GM12878 (cell line): Measurements from ENCODE around the gene S1PR2. TPM values are rescaled to one million over a fixed set of nuclear protein-coding genes. Genes with fewer than 3 reads are reported as not detected.

Experiments used
- ATF2 ChIP-seq: IDR thresholded peaks from 2 replicates; pipeline ENCODE4 v1.6.1; 2012; ENCODE audit warnings: low read length, inconsistent platforms
- BCLAF1 ChIP-seq: fragments of 450-650 bp; IDR thresholded peaks from 2 replicates; pipeline ENCODE4 v1.6.1; 2017; ENCODE audit warnings: antibody characterized with exemption, mild to moderate bottlenecking, moderate library complexity
- CHD1 ChIP-seq: IDR thresholded peaks from 2 replicates; pipeline ENCODE4 v1.6.1; 2012; ENCODE audit warnings: low read depth, low read length, improper control_type of control experiment
- CHD2 ChIP-seq: IDR thresholded peaks from 2 replicates; pipeline ENCODE4 v1.6.1; 2011; ENCODE audit warnings: low read depth, low read length, improper control_type of control experiment, borderline replicate concordance
- EGR1 ChIP-seq, 2 experiments: IDR thresholded peaks; 1 replicate in 1 of 2; 2 replicates in 1 of 2; pipeline ENCODE4 v1.6.1; 2011 to 2012; ENCODE audit warnings: low read depth in 2 of 2, low read length in 2 of 2, borderline replicate concordance in 1 of 2, mild to moderate bottlenecking in 1 of 2, moderate library complexity in 1 of 2
- FOXM1 ChIP-seq: IDR thresholded peaks from 2 replicates; pipeline ENCODE4 v1.6.1; 2012; ENCODE audit warnings: low read depth, mild to moderate bottlenecking, inconsistent platforms, low read length, moderate library complexity
- HDAC6 ChIP-seq: fragments of 200-600 bp; sonication (generic); IDR thresholded peaks from one replicate; pipeline ENCODE4 v1.8.0; 2017; ENCODE audit warnings: antibody characterized with exemption; ENCODE audit not compliant: unreplicated experiment
- MYC ChIP-seq: IDR thresholded peaks from 2 replicates; pipeline ENCODE4 v1.6.1; 2011; ENCODE audit warnings: mild to moderate bottlenecking, low read length, moderate library complexity, inconsistent platforms; ENCODE audit not compliant: insufficient read depth, insufficient replicate concordance, insufficient read length, severe bottlenecking
- NFIC ChIP-seq: IDR thresholded peaks from 2 replicates; pipeline ENCODE4 v1.6.1; 2012; ENCODE audit warnings: low read depth, mild to moderate bottlenecking, inconsistent platforms, low read length, moderate library complexity
- NR2C2 ChIP-seq: IDR thresholded peaks from 2 replicates; pipeline ENCODE4 v1.6.1; 2011; ENCODE audit warnings: borderline replicate concordance, low read depth; ENCODE audit not compliant: control insufficient read depth, insufficient read length
- PRDM15 ChIP-seq: fragments of 450-650 bp; formaldehyde crosslinking; IDR thresholded peaks from 2 replicates; pipeline ENCODE4 v1.4.0; 2020; ENCODE audit warnings: mild to moderate bottlenecking, moderate library complexity
- RBBP5 ChIP-seq: fragments of 200-600 bp; sonication (generic); conservative IDR thresholded peaks from 2 replicates; pipeline ENCODE4 v1.6.1; 2016
- RFX5 ChIP-seq: IDR thresholded peaks from 2 replicates; pipeline ENCODE4 v1.6.1; 2011; ENCODE audit warnings: low read depth, low read length, improper control_type of control experiment
- SREBF2 ChIP-seq: IDR thresholded peaks from 2 replicates; pipeline ENCODE4 v1.6.1; 2012; ENCODE audit warnings: mild to moderate bottlenecking, low read length
- STAT1 ChIP-seq: fragments of 450-650 bp; conservative IDR thresholded peaks from 2 replicates; pipeline ENCODE4 v1.6.1; 2014; ENCODE audit warnings: antibody characterized with exemption, mild to moderate bottlenecking
- YY1 ChIP-seq: IDR thresholded peaks from 2 replicates; pipeline ENCODE4 v1.6.1; 2011; ENCODE audit warnings: low read depth, mild to moderate bottlenecking, low read length
- ZBTB11 ChIP-seq: fragments of 450-650 bp; formaldehyde crosslinking; IDR thresholded peaks from 2 replicates; pipeline ENCODE4 v1.5.0; 2022; ENCODE audit warnings: mild to moderate bottlenecking, missing genetic modification characterization
- ZSCAN29 ChIP-seq: fragments of 450-650 bp; IDR thresholded peaks from 2 replicates; pipeline ENCODE4 v1.6.1; 2017; ENCODE audit warnings: mild to moderate bottlenecking, moderate library complexity
- polyA plus RNA-seq, 11 experiments: library from polyadenylated mRNA; depleted of rRNA in 4 of 11; unstranded in 6 of 11; stranded (reverse) in 5 of 11; fragments of >200 nt; fragmentation: Nextera tagmentation in 4 of 11; fragmentation: Illumina TruSeq in 1 of 11; extraction: Ambion mirVana in 4 of 11; extraction: Trizol in 1 of 11; gene quantifications; 1 replicate in 1 of 11; 2 replicates in 10 of 11; pipeline versions ENCODE4 v1.2.1 to v1.2.3, GENCODE V29; 2011 to 2016; ENCODE audit warnings: inconsistent platforms in 2 of 11, missing spikeins in 2 of 11, low read depth in 1 of 11
- total RNA-seq, 4 experiments: library from RNA; depleted of rRNA in 3 of 4; stranded (reverse); fragments of >200 nt in 3 of 4; fragmentation: Illumina TruSeq in 1 of 4; extraction: Trizol in 1 of 4; gene quantifications; 2 replicates each; pipeline versions ENCODE4 v1.2.1 to v1.2.3, GENCODE V29; 2013 to 2021

The S1PR2 gene
- total and polyA plus RNA-seq, 10 of the 15 experiments (the other 5 are each of a cell fraction or from before 2014, with no cell fraction given): 4.9 to 26.8 (median 11.6) TPM

GRCh38 chr19:10259162-10259905, 28.2 kb upstream of the S1PR2 start (continued):
- no peak for TF ChIP-seq PRDM15
- TF ChIP-seq ZBTB11 (CRISPR knock-in tag): no peak
- TF ChIP-seq FOXM1: no peak
- TF ChIP-seq SREBF2: no peak
- no peak for TF ChIP-seq CHD1
- TF ChIP-seq YY1: peak; percentile 50; the same call in 1 of the 2 replicates
- no peak for TF ChIP-seq BCLAF1
- no peak for TF ChIP-seq STAT1
- TF ChIP-seq ZSCAN29: no peak
- TF ChIP-seq EGR1 (IDR thresholded peaks at IDR 0.05; ENCODE audit: borderline replicate concordance in 1 of 2, low read depth in 2 of 2, low read length in 2 of 2): no peak
- no peak for TF ChIP-seq RBBP5
- no peak for TF ChIP-seq MYC
- no peak for TF ChIP-seq RFX5
- TF ChIP-seq NFIC: no peak
- TF ChIP-seq ATF2: no peak
- TF ChIP-seq NR2C2: no peak
- TF ChIP-seq HDAC6: no peak
- no peak for TF ChIP-seq CHD2
